Stimulated activated CD8-positive, alpha-beta memory T cell treated with anti-CD3 and anti-CD28 coated beads, Interleukin-12 subunit alpha, Interleukin-12 subunit beta, amount 100 ng/mL, for 24 hours (primary cell): ENCODE results near the gene SKAP1.
"Not testable (repeated sequence)": the region's sequence is repeated elsewhere in the genome, so short reads cannot be mapped to it uniquely, and the experiment has no call there.

ENCODE experiments used
- DNase-seq: peaks from one replicate; pipeline ENCODE4 v3.0.0-alpha.2; 2020; ENCODE audit errors: extremely low read depth

The SKAP1 gene

GRCh38 chr17:48285614-48286013 lies 144.4 kb downstream of the SKAP1 start:
- no peak for DNase-seq

GRCh38 chr17:48283907-48284306 lies 146.1 kb downstream of the SKAP1 start:
- DNase-seq = no peak

- DNase-seq = no peak
Measured at GRCh38 chr17:48283411-48283810, 146.6 kb downstream of the SKAP1 start.

- DNase-seq = no peak
Measured at GRCh38 chr17:48282303-48282702, 147.7 kb downstream of the SKAP1 start.

GRCh38 chr17:48278760-48279491 lies 151.1 kb downstream of the SKAP1 start:
- no peak for DNase-seq

- DNase-seq = no peak
Measured at GRCh38 chr17:48276776-48277175, 153.2 kb downstream of the SKAP1 start.

- no peak for DNase-seq
Measured at GRCh38 chr17:48270899-48271298, 159.1 kb downstream of the SKAP1 start.

GRCh38 chr17:48269209-48269608 lies 160.8 kb downstream of the SKAP1 start:
- DNase-seq = no peak

GRCh38 chr17:48263731-48264035 lies 166.3 kb downstream of the SKAP1 start:
- no peak for DNase-seq

GRCh38 chr17:48262982-48263730 lies 166.9 kb downstream of the SKAP1 start:
- DNase-seq = no peak

- DNase-seq = no peak
Measured at GRCh38 chr17:48261297-48261880, 168.6 kb downstream of the SKAP1 start.

- no peak for DNase-seq
Measured at GRCh38 chr17:48259694-48260291, 170.2 kb downstream of the SKAP1 start.

GRCh38 chr17:48258331-48258730 lies 171.7 kb downstream of the SKAP1 start:
- no peak for DNase-seq

- no peak for DNase-seq
Measured at GRCh38 chr17:48255759-48256158, 174.3 kb downstream of the SKAP1 start.

- no peak for DNase-seq
Measured at GRCh38 chr17:48254896-48255295, 175.1 kb downstream of the SKAP1 start.

- DNase-seq = no peak
Measured at GRCh38 chr17:48253975-48254374, 176.0 kb downstream of the SKAP1 start.

- DNase-seq = no peak
Measured at GRCh38 chr17:48251950-48252349, 178.1 kb downstream of the SKAP1 start.

- DNase-seq = no peak
Measured at GRCh38 chr17:48250949-48251348, 179.1 kb downstream of the SKAP1 start.

- DNase-seq = not testable (repeated sequence)
Measured at GRCh38 chr17:48250059-48250458, 180.0 kb downstream of the SKAP1 start.

- no peak for DNase-seq
Measured at GRCh38 chr17:48247603-48248002, 182.4 kb downstream of the SKAP1 start.

- DNase-seq = no peak
Measured at GRCh38 chr17:48247038-48247437, 183.0 kb downstream of the SKAP1 start.

- DNase-seq = no peak
Measured at GRCh38 chr17:48246612-48247011, 183.4 kb downstream of the SKAP1 start.
